HUES48 (cell line): Measurements from ENCODE around the gene MAP3K9.

Source experiments
- H3K27ac ChIP-seq: one replicate; pipeline ENCODE4 v1.7.0; 2013; ENCODE audit warnings: low read depth, low read length, inconsistent platforms
- H3K27me3 ChIP-seq: 2 replicates; pipeline ENCODE4 v1.6.1; 2013; ENCODE audit warnings: mild to moderate bottlenecking, low read length; ENCODE audit not compliant: control insufficient read depth, insufficient read depth
- H3K36me3 ChIP-seq: 2 replicates; pipeline ENCODE4 v1.6.1; 2013; ENCODE audit warnings: low read length; ENCODE audit not compliant: control insufficient read depth, insufficient read depth
- H3K4me1 ChIP-seq: 2 replicates; pipeline ENCODE4 v1.6.1; 2013; ENCODE audit warnings: mild to moderate bottlenecking, low read length; ENCODE audit not compliant: control insufficient read depth, insufficient read depth
- H3K4me3 ChIP-seq: 2 replicates; pipeline ENCODE4 v1.5.1; 2013; ENCODE audit warnings: mild to moderate bottlenecking, low read depth, low read length
- H3K9ac ChIP-seq: 2 replicates; pipeline ENCODE4 v1.6.1; 2013; ENCODE audit warnings: mild to moderate bottlenecking, low read depth, low read length, moderate library complexity
- H3K9me3 ChIP-seq: 2 replicates; pipeline ENCODE4 v1.6.1; 2013; ENCODE audit warnings: low read length; ENCODE audit not compliant: control insufficient read depth, insufficient read depth

Gene MAP3K9

DNA sequence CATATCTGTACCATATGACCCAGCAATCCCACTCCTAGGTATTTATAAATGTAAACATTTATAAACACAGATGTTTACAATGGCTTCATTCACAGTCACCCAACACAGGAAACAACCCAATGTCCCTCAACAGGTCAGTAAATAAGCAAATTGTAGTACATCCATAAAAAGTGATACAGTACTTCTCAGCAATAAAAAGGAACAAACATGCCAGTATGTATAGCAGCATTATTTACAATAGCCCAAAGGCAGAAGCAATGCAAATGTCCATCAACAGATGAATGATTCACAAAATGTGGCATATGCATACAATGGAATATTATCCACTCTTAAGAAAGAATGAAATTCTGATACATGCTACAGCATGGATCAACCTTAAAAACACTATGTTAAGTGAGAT lies 27.6 kb upstream of the MAP3K9 start:
- H3K4me3 ChIP-seq: no peak overlapping the region
- no peak overlapping the region for H3K27ac ChIP-seq
- no peaks in the 10 kb centered on the region for H3K36me3 ChIP-seq
- H3K27me3 ChIP-seq: no peaks in the 10 kb centered on the region
- no peak overlapping the region for H3K9ac ChIP-seq
- no peaks in the 10 kb centered on the region for H3K4me1 ChIP-seq
- peaks cover 11% of the 10 kb centered on the region; the same call in 1 of the 2 replicates for H3K9me3 ChIP-seq

DNA sequence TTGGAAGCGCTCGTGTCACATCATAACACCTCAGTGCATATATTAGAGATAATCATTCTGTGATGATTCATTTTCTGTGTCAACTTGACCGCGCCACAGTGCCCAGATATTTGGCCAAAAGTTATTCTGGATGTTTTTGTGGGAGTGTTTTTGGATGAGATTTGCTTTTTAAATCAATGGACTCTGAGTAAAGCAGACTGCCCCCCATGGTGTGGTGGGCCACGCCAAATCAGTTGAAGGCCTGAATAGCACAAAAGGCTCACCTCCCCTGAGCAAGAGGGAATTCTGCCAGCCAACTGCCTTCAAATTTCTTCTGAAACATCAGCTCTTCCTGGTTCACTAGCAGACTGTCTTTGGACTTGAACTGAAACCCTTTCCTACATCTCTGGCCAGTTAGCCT lies 24.6 kb upstream of the MAP3K9 start:
- H3K27ac ChIP-seq: no peak overlapping the region
- H3K4me1 ChIP-seq: no peaks in the 10 kb centered on the region
- H3K4me3 ChIP-seq: no peak overlapping the region
- no peak overlapping the region for H3K9ac ChIP-seq
- peaks cover 11% of the 10 kb centered on the region; the same call in 1 of the 2 replicates for H3K9me3 ChIP-seq
- no peaks in the 10 kb centered on the region for H3K27me3 ChIP-seq
- H3K36me3 ChIP-seq: no peaks in the 10 kb centered on the region

DNA sequence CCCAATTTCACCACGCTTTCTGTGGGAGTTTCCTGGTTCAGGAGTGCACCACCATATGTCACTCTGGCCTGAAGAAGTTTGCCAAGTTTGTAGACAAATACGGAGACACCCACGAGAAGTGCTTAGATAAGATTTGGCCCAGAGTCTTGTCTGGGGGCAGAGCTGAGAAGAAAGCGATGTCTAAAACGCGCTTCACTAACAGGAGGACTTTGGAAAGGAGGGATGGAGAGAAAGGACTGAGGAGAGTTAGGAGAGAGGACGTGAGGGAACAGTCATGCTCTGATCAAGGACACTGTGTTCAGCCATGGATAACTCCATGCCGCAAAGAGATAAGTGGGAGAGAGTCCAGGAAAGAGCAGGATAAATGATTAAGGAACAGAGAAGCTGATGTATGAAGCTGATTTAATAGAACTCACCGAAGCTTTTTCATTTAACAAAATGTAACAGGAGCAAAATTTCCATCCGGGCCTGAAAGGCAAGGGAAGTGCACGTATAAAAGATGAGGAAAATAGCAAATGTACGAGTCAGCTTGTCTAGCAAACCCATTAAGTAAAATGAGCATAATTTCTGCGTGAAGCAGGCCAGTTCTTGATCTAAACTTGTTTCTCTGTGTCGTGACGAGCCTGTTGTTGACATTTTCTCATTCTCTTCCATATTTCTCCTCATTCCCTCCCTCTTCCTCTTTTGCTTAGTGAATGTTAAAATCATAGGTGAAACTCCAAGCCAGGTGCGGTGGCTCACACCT lies 23.4 kb upstream of the MAP3K9 start:
- Histone ChIP-seq H3K4me1 (no peaks in the 10 kb centered on the region), H3K27me3 (no peaks in the 10 kb centered on the region), H3K4me3 (no peak overlapping the region), H3K9me3 (peaks cover 11% of the 10 kb centered on the region; the same call in 1 of the 2 replicates), H3K9ac (no peak overlapping the region), H3K36me3 (no peaks in the 10 kb centered on the region), H3K27ac (no peak overlapping the region)

DNA sequence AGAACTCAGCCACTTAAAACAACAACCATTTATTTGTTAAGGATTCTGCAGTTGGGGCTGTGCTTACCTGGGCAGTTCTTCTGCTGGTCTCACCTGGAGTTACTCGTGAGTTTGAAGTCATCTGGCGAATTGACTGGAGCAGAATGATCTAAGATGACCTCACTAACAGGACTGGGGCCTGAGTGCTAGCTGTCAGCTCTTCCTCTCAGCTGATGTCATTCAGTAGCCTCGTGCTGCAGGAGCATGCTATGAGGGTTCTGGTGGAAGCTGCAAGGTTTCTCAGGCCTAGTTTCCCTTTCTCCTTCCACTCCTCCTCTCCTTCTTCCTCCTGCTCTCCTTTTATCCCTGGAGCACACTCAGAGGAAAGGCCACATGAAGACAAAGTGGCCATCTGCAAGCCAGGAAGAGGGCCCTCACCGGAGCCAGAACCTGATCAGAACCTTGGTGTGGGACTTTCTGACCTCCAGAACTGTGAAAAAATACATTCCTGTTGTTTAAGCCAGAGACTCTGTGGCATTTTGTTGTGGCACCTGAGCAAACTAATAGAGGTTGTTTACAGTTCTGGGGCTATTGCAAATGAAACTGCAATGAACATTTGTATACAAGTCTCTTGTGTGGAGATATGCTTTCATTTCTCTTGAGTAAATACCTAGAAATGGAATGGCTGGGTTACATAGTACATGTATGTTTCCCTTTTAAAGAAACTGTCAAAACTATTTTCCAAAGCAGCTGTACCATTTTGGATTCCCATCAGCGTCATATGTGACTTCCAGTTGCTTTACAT lies 21.9 kb upstream of the MAP3K9 start:
- no peak overlapping the region for H3K9ac ChIP-seq
- no peaks in the 10 kb centered on the region for H3K36me3 ChIP-seq
- H3K9me3 ChIP-seq: peaks cover 11% of the 10 kb centered on the region; the same call in 1 of the 2 replicates
- no peak overlapping the region for H3K4me3 ChIP-seq
- no peaks in the 10 kb centered on the region for H3K4me1 ChIP-seq
- no peaks in the 10 kb centered on the region for H3K27me3 ChIP-seq
- H3K27ac ChIP-seq: no peak overlapping the region

DNA sequence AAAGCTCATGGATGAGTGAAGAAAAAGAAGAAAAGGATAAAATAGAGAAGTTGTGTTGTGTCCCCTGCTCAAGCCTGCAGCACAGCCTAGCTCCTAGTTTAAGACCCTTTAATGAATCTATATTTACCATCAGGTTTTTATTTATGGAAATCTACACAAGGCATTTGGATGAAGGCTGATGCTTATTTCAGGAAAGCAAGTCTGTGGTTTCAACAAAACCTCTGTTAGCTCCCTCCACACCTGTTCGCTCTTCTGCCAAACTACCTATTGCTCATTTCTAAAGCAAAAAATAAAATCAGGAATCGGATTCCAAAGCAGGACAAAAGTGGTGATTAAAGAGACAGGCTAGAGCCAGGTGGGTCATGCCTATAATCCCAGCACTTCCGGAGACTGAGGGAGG lies 18.9 kb upstream of the MAP3K9 start:
- no peak overlapping the region for H3K4me3 ChIP-seq
- peaks cover 14% of the 10 kb centered on the region for H3K27me3 ChIP-seq
- H3K36me3 ChIP-seq: no peaks in the 10 kb centered on the region
- H3K4me1 ChIP-seq: peaks cover under 1% of the 10 kb centered on the region; the same call in 1 of the 2 replicates
- no peak overlapping the region for H3K9ac ChIP-seq
- H3K27ac ChIP-seq: no peak overlapping the region
- no peaks in the 10 kb centered on the region for H3K9me3 ChIP-seq

DNA sequence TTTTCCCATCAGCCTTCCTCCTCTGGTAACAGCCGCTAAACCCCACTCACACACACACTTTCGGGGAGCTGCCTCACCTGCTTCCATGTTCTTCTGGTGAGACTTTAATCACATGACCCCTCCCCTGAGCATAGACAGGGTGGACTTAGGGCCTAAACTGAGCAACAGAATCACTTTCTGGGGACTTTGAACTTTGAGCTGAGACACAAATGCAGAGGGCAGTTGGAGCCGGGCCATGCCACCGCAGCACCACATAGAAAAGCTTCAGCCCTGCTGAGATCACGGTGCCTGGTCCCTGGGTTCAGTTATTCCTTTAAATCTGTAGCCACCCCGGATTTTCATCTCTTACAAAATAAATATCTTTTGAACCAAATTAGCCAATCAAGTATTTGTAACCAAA lies 18.4 kb upstream of the MAP3K9 start:
- Histone ChIP-seq H3K4me1 (peaks cover 5% of the 10 kb centered on the region; the same call in 1 of the 2 replicates), H3K4me3 (no peak overlapping the region), H3K36me3 (no peaks in the 10 kb centered on the region), H3K27me3 (peaks cover 18% of the 10 kb centered on the region), H3K9me3 (no peaks in the 10 kb centered on the region), H3K9ac (no peak overlapping the region), H3K27ac (no peak overlapping the region)

DNA sequence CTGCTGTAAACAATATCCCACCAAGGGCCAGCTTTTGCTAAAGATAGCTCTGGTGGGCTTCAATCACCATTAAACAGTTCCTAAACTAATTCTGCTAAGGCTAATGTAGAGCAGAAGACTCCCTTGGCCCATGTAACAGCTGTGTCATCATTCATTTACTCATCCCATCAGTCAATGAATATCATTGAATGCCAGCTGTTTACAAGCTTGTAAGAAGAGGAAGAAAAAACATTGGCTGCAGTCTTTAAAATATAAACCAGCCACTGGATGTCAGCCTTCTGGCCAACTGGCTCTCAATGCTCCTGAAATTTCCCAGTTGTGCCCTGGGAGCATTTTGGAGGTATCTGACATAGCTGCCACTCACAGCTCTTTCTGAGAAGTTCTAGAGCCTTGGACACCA lies 18.0 kb upstream of the MAP3K9 start:
- H3K36me3 ChIP-seq: no peaks in the 10 kb centered on the region
- H3K4me1 ChIP-seq: peaks cover 5% of the 10 kb centered on the region; the same call in 1 of the 2 replicates
- H3K27me3 ChIP-seq: peaks cover 19% of the 10 kb centered on the region
- no peak overlapping the region for H3K4me3 ChIP-seq
- no peak overlapping the region for H3K9ac ChIP-seq
- no peak overlapping the region for H3K27ac ChIP-seq
- no peaks in the 10 kb centered on the region for H3K9me3 ChIP-seq

DNA sequence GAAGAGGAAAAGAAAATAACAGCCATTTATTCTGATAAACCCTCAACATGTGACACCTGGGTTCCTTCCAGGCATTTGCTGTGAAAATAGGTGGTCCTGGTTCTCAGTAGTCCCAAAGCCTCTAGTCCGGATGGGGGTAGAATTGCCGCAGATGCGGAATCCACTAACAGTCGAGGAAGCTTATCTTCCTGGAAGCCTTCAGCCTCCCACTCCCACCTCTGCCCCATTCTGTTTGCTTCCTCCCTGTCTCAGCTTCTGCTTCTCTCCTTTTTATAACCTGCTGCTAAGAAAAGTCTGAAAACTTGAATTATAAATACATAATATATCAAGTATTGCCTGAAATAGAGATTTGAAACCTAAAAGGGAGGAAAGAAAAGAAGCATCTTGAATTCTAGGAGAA lies 14.0 kb upstream of the MAP3K9 start:
- Histone ChIP-seq H3K9me3 (no peaks in the 10 kb centered on the region), H3K9ac (no peak overlapping the region), H3K27ac (no peak overlapping the region), H3K4me3 (peak overlapping the region; percentile 94), H3K36me3 (no peaks in the 10 kb centered on the region), H3K4me1 (peaks cover 12% of the 10 kb centered on the region; the same call in 1 of the 2 replicates), H3K27me3 (peaks cover 36% of the 10 kb centered on the region)

DNA sequence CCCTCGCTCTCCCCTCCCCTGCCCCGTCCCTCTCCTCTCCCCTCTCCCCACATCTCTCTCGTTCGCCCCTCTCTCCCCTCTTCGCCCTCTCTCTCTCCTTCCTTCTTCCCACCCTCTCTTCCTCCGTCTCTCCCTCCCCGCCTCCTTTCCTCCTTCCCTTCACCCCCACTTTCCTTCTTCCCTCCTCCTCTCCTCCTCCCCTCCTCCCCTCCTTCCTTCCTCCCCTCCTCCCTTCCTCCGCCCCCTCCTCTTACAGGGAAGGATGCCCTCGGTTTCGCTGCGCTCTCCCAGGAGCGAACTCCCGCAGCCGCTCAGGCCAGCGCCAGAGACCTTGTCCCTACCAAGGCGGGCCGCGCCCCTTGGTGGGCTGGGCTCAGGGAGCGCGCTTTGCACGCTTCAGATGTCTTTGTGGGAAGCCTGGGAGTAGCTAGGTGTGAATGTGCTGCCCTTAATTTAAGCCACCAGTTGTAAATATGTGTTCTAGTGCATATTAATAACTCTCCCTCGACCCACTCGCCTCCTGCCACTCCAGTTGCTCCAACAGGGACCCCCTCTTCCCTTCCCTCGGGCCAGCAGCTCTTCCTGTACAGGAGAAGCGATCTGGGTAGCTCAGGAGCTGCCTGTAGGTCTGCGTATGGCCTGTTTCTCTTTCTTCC lies 13.3 kb upstream of the MAP3K9 start:
- H3K27ac ChIP-seq: peak overlapping the region; percentile 81
- H3K4me1 ChIP-seq: peaks cover 12% of the 10 kb centered on the region; the same call in 1 of the 2 replicates
- peaks cover 36% of the 10 kb centered on the region for H3K27me3 ChIP-seq
- H3K9ac ChIP-seq: no peak overlapping the region
- peak overlapping the region; percentile 94 for H3K4me3 ChIP-seq
- no peaks in the 10 kb centered on the region for H3K9me3 ChIP-seq
- no peaks in the 10 kb centered on the region for H3K36me3 ChIP-seq

DNA sequence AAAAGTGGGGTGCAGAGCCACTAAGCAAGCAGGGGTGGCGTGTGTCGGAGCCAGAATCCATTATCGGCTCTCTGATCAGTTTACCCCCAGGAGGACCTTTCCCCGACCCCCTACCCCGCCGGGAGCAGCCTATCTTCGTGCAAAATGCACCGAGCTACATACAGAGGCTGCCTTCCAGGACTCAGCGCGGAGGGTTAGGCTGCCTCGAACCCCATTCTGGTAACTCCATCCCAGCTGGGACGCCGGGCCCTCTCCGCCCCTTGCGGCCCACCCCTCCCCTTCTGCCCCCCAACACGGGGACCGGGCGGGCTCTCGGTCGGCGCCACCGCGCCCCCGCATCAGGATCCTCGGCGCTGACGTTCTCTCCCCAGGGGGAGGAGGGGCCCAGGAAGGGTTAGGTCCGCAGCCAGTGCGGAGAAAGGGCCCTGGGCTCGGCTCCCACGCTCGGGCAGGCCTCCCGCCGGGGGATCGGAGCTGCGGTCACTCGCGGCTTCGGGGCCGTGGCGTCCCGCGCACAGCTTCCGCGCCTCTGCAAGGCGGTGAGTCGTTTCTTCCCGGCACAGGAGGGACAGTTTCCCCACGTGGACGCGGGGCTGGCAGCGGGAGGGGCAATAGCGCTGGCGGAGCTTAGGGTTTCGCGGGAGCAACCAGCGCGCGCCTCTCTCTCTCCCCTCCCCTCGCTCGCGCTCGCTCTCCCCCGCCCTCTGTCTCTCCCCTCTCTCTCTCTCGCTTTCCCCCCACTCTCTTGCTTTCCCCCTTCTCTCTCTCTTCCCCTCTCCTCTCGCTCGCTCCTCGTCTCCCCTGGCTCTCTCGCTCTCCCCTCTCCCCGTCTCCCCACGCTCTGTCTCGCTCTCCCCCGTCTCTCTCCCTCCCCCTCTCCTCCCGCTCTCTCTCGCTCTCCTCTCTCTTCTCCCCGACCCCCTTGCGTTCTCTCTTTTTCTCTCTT lies 12.5 kb upstream of the MAP3K9 start:
- Histone ChIP-seq H3K27me3 (peaks cover 36% of the 10 kb centered on the region), H3K4me3 (peak overlapping the region; percentile 94), H3K27ac (peak overlapping the region; percentile 81), H3K9ac (peak overlapping the region; percentile 72), H3K36me3 (no peaks in the 10 kb centered on the region), H3K4me1 (peaks cover 16% of the 10 kb centered on the region; the same call in 1 of the 2 replicates), H3K9me3 (no peaks in the 10 kb centered on the region)
